ENCODE measurements around the gene FOXD2.

The FOXD2 gene

GRCh38 chr1:47437447-47438164 lies at the start of gene FOXD2:
Gene FOXD2, plus strand, starts transcription at chr1:47438044. Its CDS starts 92 bp downstream, at chr1:47438136.
- peak; percentile 94 for DNase-seq

- peak; percentile 78 for DNase-seq
Observed at GRCh38 chr1:47388891-47389238, 49.0 kb upstream of the FOXD2 start.

- DNase-seq: no peak
Observed at GRCh38 chr1:47389731-47390130, 48.1 kb upstream of the FOXD2 start.

- no peak for DNase-seq
Observed at GRCh38 chr1:47390843-47391242, 47.0 kb upstream of the FOXD2 start.

GRCh38 chr1:47393141-47393540 lies 44.7 kb upstream of the FOXD2 start:
- no peak for DNase-seq

- DNase-seq: no peak
Observed at GRCh38 chr1:47395433-47395832, 42.4 kb upstream of the FOXD2 start.

GRCh38 chr1:47396671-47397196 lies 41.1 kb upstream of the FOXD2 start:
- no peak for DNase-seq

GRCh38 chr1:47399138-47399845 lies 38.6 kb upstream of the FOXD2 start:
- no peak for DNase-seq

GRCh38 chr1:47399846-47400155 lies 38.0 kb upstream of the FOXD2 start:
- no peak for DNase-seq

- DNase-seq: no peak
Observed at GRCh38 chr1:47401761-47402160, 36.1 kb upstream of the FOXD2 start.

GRCh38 chr1:47402591-47402990 lies 35.3 kb upstream of the FOXD2 start:
- DNase-seq: no peak

- DNase-seq: no peak
Observed at GRCh38 chr1:47403321-47403910, 34.4 kb upstream of the FOXD2 start.

- DNase-seq: peak; percentile 64
Observed at GRCh38 chr1:47405697-47406096, 32.1 kb upstream of the FOXD2 start.

GRCh38 chr1:47406966-47407365 lies 30.9 kb upstream of the FOXD2 start:
- no peak for DNase-seq

- no peak for DNase-seq
Observed at GRCh38 chr1:47407481-47407880, 30.4 kb upstream of the FOXD2 start.

GRCh38 chr1:47409311-47410067 lies 28.4 kb upstream of the FOXD2 start:
- no peak for DNase-seq

GRCh38 chr1:47410068-47410455 lies 27.8 kb upstream of the FOXD2 start:
- DNase-seq: no peak

- no peak for DNase-seq
Observed at GRCh38 chr1:47411436-47411835, 26.4 kb upstream of the FOXD2 start.

GRCh38 chr1:47412437-47412836 lies 25.4 kb upstream of the FOXD2 start:
- DNase-seq: no peak

GRCh38 chr1:47415728-47416318 lies 22.0 kb upstream of the FOXD2 start, which contains the start of gene FOXE3:
Gene FOXE3, plus strand, starts transcription at chr1:47416285. Its CDS starts 31 bp downstream, at chr1:47416316.
- DNase-seq: no peak

- DNase-seq: no peak
Observed at GRCh38 chr1:47416319-47417169, 21.3 kb upstream of the FOXD2 start.

Measured in OCI-M1 (cell line).